ENCODE data around the gene TEKT5.
"Not testable (repeated sequence)": the region's sequence is repeated elsewhere in the genome, so short reads cannot be mapped to it uniquely, and the experiment has no call there.

Gene TEKT5

GRCh38 chr16:10683170-10683569 is 11.6 kb downstream of the TEKT5 start:
- H3K4me3 ChIP-seq (ENCODE audit: low read length) = no peak overlapping the region
- H3K4me1 ChIP-seq (ENCODE audit: insufficient read depth, low read length) = peaks cover 9% of the 10 kb centered on the region; the same call in 1 of the 2 replicates
- H3K9me3 ChIP-seq (ENCODE audit: insufficient read depth, low read depth, low read length) = no peaks in the 10 kb centered on the region
- H3K9ac ChIP-seq (ENCODE audit: low read depth, low read length) = no peak overlapping the region
- WGBS = 82% methylated on average over 8 of the region's 8 CpGs
- H3K36me3 ChIP-seq (ENCODE audit: insufficient read depth, low read length) = no peaks in the 10 kb centered on the region
- H3K27me3 ChIP-seq (ENCODE audit: insufficient read depth, low read length) = no peaks in the 10 kb centered on the region
- H3K27ac ChIP-seq (ENCODE audit: low read depth, low read length) = no peak overlapping the region

GRCh38 chr16:10682604-10683003 is 12.1 kb downstream of the TEKT5 start:
- no peak overlapping the region for H3K27ac ChIP-seq (ENCODE audit: low read depth, low read length)
- WGBS = 95% methylated on average over 7 of the region's 7 CpGs
- no peaks in the 10 kb centered on the region for H3K27me3 ChIP-seq (ENCODE audit: insufficient read depth, low read length)
- H3K4me3 ChIP-seq (ENCODE audit: low read length) = no peak overlapping the region
- no peaks in the 10 kb centered on the region for H3K36me3 ChIP-seq (ENCODE audit: insufficient read depth, low read length)
- peaks cover 9% of the 10 kb centered on the region; the same call in 1 of the 2 replicates for H3K4me1 ChIP-seq (ENCODE audit: insufficient read depth, low read length)
- H3K9ac ChIP-seq (ENCODE audit: low read depth, low read length) = no peak overlapping the region
- no peaks in the 10 kb centered on the region for H3K9me3 ChIP-seq (ENCODE audit: insufficient read depth, low read depth, low read length)

- H3K36me3 ChIP-seq (ENCODE audit: insufficient read depth, low read length) = no peaks in the 10 kb centered on the region
- peaks cover 9% of the 10 kb centered on the region; the same call in 1 of the 2 replicates for H3K4me1 ChIP-seq (ENCODE audit: insufficient read depth, low read length)
- no peak overlapping the region for H3K9ac ChIP-seq (ENCODE audit: low read depth, low read length)
- no peaks in the 10 kb centered on the region for H3K9me3 ChIP-seq (ENCODE audit: insufficient read depth, low read depth, low read length)
- 87% methylated on average over 29 of the region's 29 CpGs for WGBS
- no peaks in the 10 kb centered on the region for H3K27me3 ChIP-seq (ENCODE audit: insufficient read depth, low read length)
- no peak overlapping the region for H3K27ac ChIP-seq (ENCODE audit: low read depth, low read length)
- H3K4me3 ChIP-seq (ENCODE audit: low read length) = no peak overlapping the region
Measured at GRCh38 chr16:10681310-10682308, 13.1 kb downstream of the TEKT5 start.

GRCh38 chr16:10679921-10680320 is 14.8 kb downstream of the TEKT5 start:
- no peaks in the 10 kb centered on the region for H3K36me3 ChIP-seq (ENCODE audit: insufficient read depth, low read length)
- peaks cover 9% of the 10 kb centered on the region; the same call in 1 of the 2 replicates for H3K4me1 ChIP-seq (ENCODE audit: insufficient read depth, low read length)
- H3K9ac ChIP-seq (ENCODE audit: low read depth, low read length) = no peak overlapping the region
- no peak overlapping the region for H3K4me3 ChIP-seq (ENCODE audit: low read length)
- no peaks in the 10 kb centered on the region for H3K9me3 ChIP-seq (ENCODE audit: insufficient read depth, low read depth, low read length)
- no peak overlapping the region for H3K27ac ChIP-seq (ENCODE audit: low read depth, low read length)
- no peaks in the 10 kb centered on the region for H3K27me3 ChIP-seq (ENCODE audit: insufficient read depth, low read length)

GRCh38 chr16:10679441-10679840 is 15.3 kb downstream of the TEKT5 start:
- not testable (repeated sequence) for H3K36me3 ChIP-seq (ENCODE audit: insufficient read depth, low read length); H3K4me1 ChIP-seq (ENCODE audit: insufficient read depth, low read length); H3K9ac ChIP-seq (ENCODE audit: low read depth, low read length); H3K27ac ChIP-seq (ENCODE audit: low read depth, low read length); H3K27me3 ChIP-seq (ENCODE audit: insufficient read depth, low read length); H3K9me3 ChIP-seq (ENCODE audit: insufficient read depth, low read depth, low read length); H3K4me3 ChIP-seq (ENCODE audit: low read length)
- WGBS = 92% methylated on average over 7 of the region's 7 CpGs

- Histone ChIP-seq H3K9ac (ENCODE audit: low read depth, low read length) (no peak overlapping the region), H3K9me3 (ENCODE audit: insufficient read depth, low read depth, low read length) (no peaks in the 10 kb centered on the region), H3K4me1 (ENCODE audit: insufficient read depth, low read length) (peaks cover 9% of the 10 kb centered on the region; the same call in 1 of the 2 replicates), H3K27ac (ENCODE audit: low read depth, low read length) (peak overlapping the region; percentile 21; the same call in 1 of the 2 replicates), H3K36me3 (ENCODE audit: insufficient read depth, low read length) (no peaks in the 10 kb centered on the region), H3K4me3 (ENCODE audit: low read length) (no peak overlapping the region), H3K27me3 (ENCODE audit: insufficient read depth, low read length) (no peaks in the 10 kb centered on the region)
- WGBS = 29% methylated on average over 2 of the region's 2 CpGs
Measured at GRCh38 chr16:10678655-10679054, 16.1 kb downstream of the TEKT5 start.

- no peaks in the 10 kb centered on the region for H3K27me3 ChIP-seq (ENCODE audit: insufficient read depth, low read length)
- no peak overlapping the region for H3K9ac ChIP-seq (ENCODE audit: low read depth, low read length)
- H3K27ac ChIP-seq (ENCODE audit: low read depth, low read length) = no peak overlapping the region
- H3K36me3 ChIP-seq (ENCODE audit: insufficient read depth, low read length) = no peaks in the 10 kb centered on the region
- 90% methylated on average over 6 of the region's 6 CpGs for WGBS
- H3K4me1 ChIP-seq (ENCODE audit: insufficient read depth, low read length) = peaks cover 9% of the 10 kb centered on the region; the same call in 1 of the 2 replicates
- no peaks in the 10 kb centered on the region for H3K9me3 ChIP-seq (ENCODE audit: insufficient read depth, low read depth, low read length)
- no peak overlapping the region for H3K4me3 ChIP-seq (ENCODE audit: low read length)
Measured at GRCh38 chr16:10676284-10676683, 18.4 kb downstream of the TEKT5 start.

GRCh38 chr16:10675861-10676260 is 18.9 kb downstream of the TEKT5 start:
- 91% methylated on average over 13 of the region's 13 CpGs for WGBS
- H3K4me1 ChIP-seq (ENCODE audit: insufficient read depth, low read length) = peaks cover 9% of the 10 kb centered on the region; the same call in 1 of the 2 replicates
- H3K27me3 ChIP-seq (ENCODE audit: insufficient read depth, low read length) = no peaks in the 10 kb centered on the region
- no peaks in the 10 kb centered on the region for H3K36me3 ChIP-seq (ENCODE audit: insufficient read depth, low read length)
- no peak overlapping the region for H3K9ac ChIP-seq (ENCODE audit: low read depth, low read length)
- no peak overlapping the region for H3K27ac ChIP-seq (ENCODE audit: low read depth, low read length)
- no peak overlapping the region for H3K4me3 ChIP-seq (ENCODE audit: low read length)
- no peaks in the 10 kb centered on the region for H3K9me3 ChIP-seq (ENCODE audit: insufficient read depth, low read depth, low read length)

- Histone ChIP-seq H3K27ac (ENCODE audit: low read depth, low read length) (no peak overlapping the region), H3K9ac (ENCODE audit: low read depth, low read length) (no peak overlapping the region), H3K9me3 (ENCODE audit: insufficient read depth, low read depth, low read length) (no peaks in the 10 kb centered on the region), H3K27me3 (ENCODE audit: insufficient read depth, low read length) (no peaks in the 10 kb centered on the region), H3K4me1 (ENCODE audit: insufficient read depth, low read length) (peaks cover 9% of the 10 kb centered on the region; the same call in 1 of the 2 replicates), H3K4me3 (ENCODE audit: low read length) (no peak overlapping the region), H3K36me3 (ENCODE audit: insufficient read depth, low read length) (no peaks in the 10 kb centered on the region)
- 90% methylated on average over 11 of the region's 11 CpGs for WGBS
Measured at GRCh38 chr16:10675216-10675615, 19.5 kb downstream of the TEKT5 start.

- no peaks in the 10 kb centered on the region for H3K4me1 ChIP-seq (ENCODE audit: insufficient read depth, low read length)
- no peak overlapping the region for H3K9ac ChIP-seq (ENCODE audit: low read depth, low read length)
- H3K9me3 ChIP-seq (ENCODE audit: insufficient read depth, low read depth, low read length) = no peaks in the 10 kb centered on the region
- no peaks in the 10 kb centered on the region for H3K27me3 ChIP-seq (ENCODE audit: insufficient read depth, low read length)
- H3K27ac ChIP-seq (ENCODE audit: low read depth, low read length) = no peak overlapping the region
- 69% methylated on average over 4 of the region's 4 CpGs for WGBS
- H3K4me3 ChIP-seq (ENCODE audit: low read length) = no peak overlapping the region
- H3K36me3 ChIP-seq (ENCODE audit: insufficient read depth, low read length) = no peaks in the 10 kb centered on the region
Measured at GRCh38 chr16:10671729-10672128, 23.0 kb downstream of the TEKT5 start.

- Histone ChIP-seq H3K9ac (ENCODE audit: low read depth, low read length) (no peak overlapping the region), H3K27ac (ENCODE audit: low read depth, low read length) (no peak overlapping the region), H3K4me3 (ENCODE audit: low read length) (no peak overlapping the region), H3K9me3 (ENCODE audit: insufficient read depth, low read depth, low read length) (no peaks in the 10 kb centered on the region), H3K27me3 (ENCODE audit: insufficient read depth, low read length) (no peaks in the 10 kb centered on the region), H3K36me3 (ENCODE audit: insufficient read depth, low read length) (no peaks in the 10 kb centered on the region), H3K4me1 (ENCODE audit: insufficient read depth, low read length) (no peaks in the 10 kb centered on the region)
- 96% methylated on average over 4 of the region's 4 CpGs for WGBS
Measured at GRCh38 chr16:10669791-10670190, 24.9 kb downstream of the TEKT5 start.
